Panc1 (cell line): ENCODE measurements around the gene DIS3L2. TPM values are rescaled to one million over a fixed set of nuclear protein-coding genes. Genes with fewer than 3 reads are reported as not detected.

Experiments used
- ATAC-seq: fragments of 200-7000 bp; cut with Tn5 transposase; 2 replicates; pipeline ENCODE4 v1.9.1; 2020; ENCODE audit warnings: mild to moderate bottlenecking, moderate library complexity
- Bru-seq: library from RNA; stranded (reverse); fragments of 400-500 nt; gene quantifications from one replicate; lab custom pipeline; 2021; lab: Mats Ljungman, UMichigan
- BruChase-seq, 2 experiments: library from RNA; stranded (reverse); fragments of 400-500 nt; gene quantifications; one replicate each; lab custom pipeline; 2021; lab: Mats Ljungman, UMichigan
- BruUV-seq: library from RNA; stranded (reverse); fragments of 400-500 nt; replicated peaks from 2 replicates; lab custom pipeline; 2021; lab: Mats Ljungman, UMichigan
- CTCF ChIA-PET: fragments of 300-600 bp; sonication (Branson Sonifier 250); formaldehyde crosslinking; loops from one replicate; lab custom pipeline; 2022; ENCODE audit warnings: antibody characterized with exemption; lab: Charles Lee
- POLR2A ChIA-PET: fragments of 300-600 bp; sonication (Branson Sonifier 250); formaldehyde crosslinking; loops from one replicate; lab custom pipeline; 2022; ENCODE audit warnings: antibody characterized with exemption; lab: Charles Lee
- DNase-seq: peaks from one replicate; pipeline ENCODE4 v3.0.0-alpha.2; 2010; ENCODE audit warnings: low read depth, low spot score
- H3K27ac ChIP-seq: 2 replicates; pipeline ENCODE4 v1.5.1; 2011; ENCODE audit warnings: mild to moderate bottlenecking, low read length, inconsistent platforms
- H3K27me3 ChIP-seq: fragments of 200-500 bp; sonication (Bioruptor generic); 2 replicates; pipeline ENCODE4 v1.6.0; 2014; ENCODE audit warnings: low read length, inconsistent platforms; ENCODE audit not compliant: control insufficient read depth, insufficient read depth
- H3K36me3 ChIP-seq: fragments of 200-500 bp; sonication (Bioruptor generic); 2 replicates; pipeline ENCODE4 v1.5.1; 2014; ENCODE audit warnings: inconsistent platforms, mild to moderate bottlenecking, low read length, moderate library complexity; ENCODE audit not compliant: control insufficient read depth, insufficient read depth
- H3K4me1 ChIP-seq: 2 replicates; pipeline ENCODE4 v1.5.1; 2011; ENCODE audit warnings: inconsistent platforms, mild to moderate bottlenecking, low read length, moderate library complexity; ENCODE audit not compliant: control insufficient read depth, insufficient read depth
- H3K4me3 ChIP-seq, 2 experiments: 2 replicates each; pipeline ENCODE4 v1.5.1; 2011 to 2012; ENCODE audit warnings: low read depth in 2 of 2, low read length in 2 of 2, mild to moderate bottlenecking in 2 of 2, inconsistent platforms in 1 of 2, moderate library complexity in 1 of 2
- H3K9me3 ChIP-seq: fragments of 200-500 bp; sonication (Bioruptor generic); 2 replicates; pipeline ENCODE4 v1.5.1; 2014; ENCODE audit warnings: low read depth, mild to moderate bottlenecking, inconsistent platforms, low read length, moderate library complexity; ENCODE audit not compliant: control insufficient read depth, insufficient read depth
- CTCF ChIP-seq: fragments of 450-650 bp; IDR thresholded peaks from 2 replicates; pipeline ENCODE4 v1.5.1; 2017; ENCODE audit warnings: mild to moderate bottlenecking
- POLR2AphosphoS5 ChIP-seq: IDR thresholded peaks from 2 replicates; pipeline ENCODE4 v1.6.1; 2012; ENCODE audit warnings: mild to moderate bottlenecking, low read depth, low read length, moderate library complexity
- SIN3A ChIP-seq: IDR thresholded peaks from 2 replicates; pipeline ENCODE4 v1.6.1; 2012; ENCODE audit warnings: low read depth, mild to moderate bottlenecking, low read length, moderate library complexity, borderline replicate concordance; ENCODE audit not compliant: insufficient read depth
- TCF7L2 ChIP-seq: IDR thresholded peaks from 2 replicates; pipeline ENCODE4 v1.6.1; 2011; ENCODE audit warnings: mild to moderate bottlenecking, low read depth, low read length, inconsistent platforms
- in situ Hi-C: cut with HindIII; loops from 2 replicates; pipeline ENCODE4 v1.10.0; 2016; ENCODE audit warnings: low sequenced_read_pairs, low pct_unique_long_range_greater_than_20kb
- intact Hi-C: fragments of 100-400 bp; cut with micrococcal nuclease; formaldehyde crosslinking; loops from one replicate; pipeline ENCODE4 v1.10.0; 2022; ENCODE audit not compliant: unreplicated experiment
- long read RNA-seq: library from polyadenylated mRNA; unstranded; transcript quantifications from one replicate; pipeline ENCODE4 v2.0.0, GENCODE V29; 2021; ENCODE audit not compliant: unreplicated experiment
- polyA plus RNA-seq: library from polyadenylated mRNA; unstranded; fragments of >200 nt; gene quantifications from one replicate; pipeline ENCODE4 v1.2.1, GENCODE V29; 2012; ENCODE audit warnings: missing spikeins; ENCODE audit not compliant: insufficient read length
- total RNA-seq: library from RNA; stranded (reverse); gene quantifications from one replicate; pipeline ENCODE4 v1.2.1, GENCODE V29; 2021; ENCODE audit not compliant: unreplicated experiment
- TF ChIP-seq, protein P1 (sequence below), 2 experiments: IDR thresholded peaks; 2 replicates each; pipeline ENCODE4 v1.6.1; 2011 to 2012; ENCODE audit warnings: low read depth in 2 of 2, control low read depth in 1 of 2, low read length in 1 of 2, mild to moderate bottlenecking in 1 of 2, moderate library complexity in 1 of 2; ENCODE audit not compliant: insufficient read depth in 1 of 2

Gene DIS3L2
- total RNA-seq (28.1 TPM), Bru-seq, nascent RNA (percentile 80 among the genes with signal in this experiment), BruChase-seq, experiment 1, labeled RNA remaining after a 2-hour chase (percentile 63 among the genes with signal in this experiment), BruChase-seq, experiment 2, labeled RNA remaining after a 6-hour chase (percentile 63 among the genes with signal in this experiment)
- 20.6 TPM for polyA plus RNA-seq
- long read RNA-seq, partial matches to known transcripts = 6 of 15 reads
- long read RNA-seq, other reads (novel, unspliced or antisense) = 8 of 15 reads

GRCh38 chr2:231961349-231962166, at the start of gene DIS3L2:
Gene DIS3L2, plus strand, starts transcription at chr2:231961713. Its CDS starts 53,215 bp downstream, at chr2:232014928.
- in situ Hi-C loops (no loop called here), intact Hi-C loops (no loop called here)
- CTCF ChIA-PET = no interaction called here
- no peaks in the 10 kb centered on the region for H3K27me3 ChIP-seq
- H3K9me3 ChIP-seq = no peaks in the 10 kb centered on the region
- peak; percentile 86; the same call in 1 of the 2 replicates for TF ChIP-seq SIN3A
- peak; percentile 85 for TF ChIP-seq POLR2AphosphoS5
- TF ChIP-seq CTCF = no peak
- peak; percentile 64; the same call in 1 of the 2 replicates for TF ChIP-seq TCF7L2
- TF ChIP-seq, protein P1, sequence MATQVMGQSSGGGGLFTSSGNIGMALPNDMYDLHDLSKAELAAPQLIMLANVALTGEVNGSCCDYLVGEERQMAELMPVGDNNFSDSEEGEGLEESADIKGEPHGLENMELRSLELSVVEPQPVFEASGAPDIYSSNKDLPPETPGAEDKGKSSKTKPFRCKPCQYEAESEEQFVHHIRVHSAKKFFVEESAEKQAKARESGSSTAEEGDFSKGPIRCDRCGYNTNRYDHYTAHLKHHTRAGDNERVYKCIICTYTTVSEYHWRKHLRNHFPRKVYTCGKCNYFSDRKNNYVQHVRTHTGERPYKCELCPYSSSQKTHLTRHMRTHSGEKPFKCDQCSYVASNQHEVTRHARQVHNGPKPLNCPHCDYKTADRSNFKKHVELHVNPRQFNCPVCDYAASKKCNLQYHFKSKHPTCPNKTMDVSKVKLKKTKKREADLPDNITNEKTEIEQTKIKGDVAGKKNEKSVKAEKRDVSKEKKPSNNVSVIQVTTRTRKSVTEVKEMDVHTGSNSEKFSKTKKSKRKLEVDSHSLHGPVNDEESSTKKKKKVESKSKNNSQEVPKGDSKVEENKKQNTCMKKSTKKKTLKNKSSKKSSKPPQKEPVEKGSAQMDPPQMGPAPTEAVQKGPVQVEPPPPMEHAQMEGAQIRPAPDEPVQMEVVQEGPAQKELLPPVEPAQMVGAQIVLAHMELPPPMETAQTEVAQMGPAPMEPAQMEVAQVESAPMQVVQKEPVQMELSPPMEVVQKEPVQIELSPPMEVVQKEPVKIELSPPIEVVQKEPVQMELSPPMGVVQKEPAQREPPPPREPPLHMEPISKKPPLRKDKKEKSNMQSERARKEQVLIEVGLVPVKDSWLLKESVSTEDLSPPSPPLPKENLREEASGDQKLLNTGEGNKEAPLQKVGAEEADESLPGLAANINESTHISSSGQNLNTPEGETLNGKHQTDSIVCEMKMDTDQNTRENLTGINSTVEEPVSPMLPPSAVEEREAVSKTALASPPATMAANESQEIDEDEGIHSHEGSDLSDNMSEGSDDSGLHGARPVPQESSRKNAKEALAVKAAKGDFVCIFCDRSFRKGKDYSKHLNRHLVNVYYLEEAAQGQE (IDR thresholded peaks at IDR 0.05; ENCODE audit: insufficient read depth in 1 of 2, low read depth in 2 of 2, low read length in 1 of 2) = no peak
- ATAC-seq = peak; percentile 99
- H3K36me3 ChIP-seq = no peaks in the 10 kb centered on the region
- no peak for DNase-seq
- H3K27ac ChIP-seq = peak within 1 kb of the TSS; percentile 92
- POLR2A ChIA-PET = interaction anchor here (0.6 kb wide), 3 partner anchors 29 to 577 kb away, joined by 4 to 19 read pairs (median 11); no protein-coding TSS in a partner anchor
- H3K4me1 ChIP-seq = peaks cover 4% of the 10 kb centered on the region; the same call in 1 of the 2 replicates
- peak within 1 kb of the TSS; percentile 87 to 98 for H3K4me3 ChIP-seq
- BruUV-seq = no TSS peak

DNA sequence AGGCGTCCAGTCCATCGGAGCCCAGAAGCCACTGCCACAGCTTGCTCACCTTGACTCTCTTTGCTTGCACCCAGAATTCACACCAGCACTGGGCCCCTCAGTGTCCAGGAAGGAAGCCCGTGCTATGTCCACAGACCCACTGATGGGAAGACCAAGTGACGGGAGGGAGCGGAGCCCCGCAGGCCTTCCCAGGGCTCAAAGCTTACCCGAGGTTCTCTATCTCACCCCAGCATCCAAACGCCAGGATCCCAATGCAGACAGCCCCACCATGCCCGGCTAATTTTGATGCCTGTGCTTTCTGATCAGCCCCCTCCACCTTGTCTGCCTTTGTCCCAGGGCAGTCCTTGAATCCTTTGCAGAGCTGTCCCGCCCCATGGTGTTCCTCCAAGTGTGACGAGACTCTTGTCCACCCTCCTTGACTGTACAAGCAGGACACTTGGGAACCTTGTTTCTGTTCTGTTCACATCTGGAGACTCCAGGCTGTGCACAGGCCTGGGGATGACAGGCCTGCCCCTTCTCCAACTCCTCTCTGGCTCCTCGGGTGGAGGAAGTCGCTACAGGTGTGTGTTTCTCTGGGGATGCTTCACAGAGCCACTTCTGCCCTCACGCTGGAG, 47.3 kb upstream of the DIS3L2 start:
- no peak for ATAC-seq
- POLR2A ChIA-PET = no interaction called here
- no TSS peak for BruUV-seq
- in situ Hi-C loops = no loop called here
- Histone ChIP-seq H3K27ac (no peak overlapping the region), H3K27me3 (no peaks in the 10 kb centered on the region), H3K4me3 (no peak overlapping the region), H3K4me1 (no peaks in the 10 kb centered on the region), H3K9me3 (no peaks in the 10 kb centered on the region), H3K36me3 (no peaks in the 10 kb centered on the region)
- CTCF ChIA-PET = no interaction called here
- no peak for TF ChIP-seq TCF7L2
- TF ChIP-seq SIN3A = no peak
- TF ChIP-seq, protein P1 (IDR thresholded peaks at IDR 0.05; ENCODE audit: insufficient read depth in 1 of 2, low read depth in 2 of 2, low read length in 1 of 2) = no peak
- no peak for TF ChIP-seq POLR2AphosphoS5
- TF ChIP-seq CTCF = no peak
- intact Hi-C loops = no loop called here
- DNase-seq = no peak
